H7 (cell line): ENCODE data around the gene C6orf132. TPM values are rescaled to one million over a fixed set of nuclear protein-coding genes. Genes with fewer than 3 reads are reported as not detected.
A peak's percentile ranks its signal among the peaks of the same experiment; 100 is the strongest.

Experiments
- DNase-seq: peaks from one replicate; pipeline ENCODE4 v3.0.0; 2012
- H3K27me3 ChIP-seq: 2 replicates; pipeline ENCODE4 v1.6.0; 2011; ENCODE audit warnings: mild to moderate bottlenecking, low read length; ENCODE audit not compliant: control insufficient read depth, insufficient read depth
- H3K36me3 ChIP-seq: replicated peaks from 2 replicates; pipeline ENCODE4 v1.5.1; 2011; ENCODE audit warnings: low read length; ENCODE audit not compliant: control insufficient read depth, insufficient read depth
- H3K4me3 ChIP-seq: 2 replicates; pipeline ENCODE4 v1.5.1; 2011; ENCODE audit warnings: low read depth, mild to moderate bottlenecking, control low read depth, low read length, moderate library complexity; ENCODE audit not compliant: insufficient read depth
- total RNA-seq: library from RNA; depleted of rRNA; stranded (reverse); fragments of >200 nt; shearing (Covaris generic); gene quantifications from 2 replicates; pipeline ENCODE4 v1.2.3, GENCODE V29; 2014; rRNA removed

C6orf132 gene, protein sequence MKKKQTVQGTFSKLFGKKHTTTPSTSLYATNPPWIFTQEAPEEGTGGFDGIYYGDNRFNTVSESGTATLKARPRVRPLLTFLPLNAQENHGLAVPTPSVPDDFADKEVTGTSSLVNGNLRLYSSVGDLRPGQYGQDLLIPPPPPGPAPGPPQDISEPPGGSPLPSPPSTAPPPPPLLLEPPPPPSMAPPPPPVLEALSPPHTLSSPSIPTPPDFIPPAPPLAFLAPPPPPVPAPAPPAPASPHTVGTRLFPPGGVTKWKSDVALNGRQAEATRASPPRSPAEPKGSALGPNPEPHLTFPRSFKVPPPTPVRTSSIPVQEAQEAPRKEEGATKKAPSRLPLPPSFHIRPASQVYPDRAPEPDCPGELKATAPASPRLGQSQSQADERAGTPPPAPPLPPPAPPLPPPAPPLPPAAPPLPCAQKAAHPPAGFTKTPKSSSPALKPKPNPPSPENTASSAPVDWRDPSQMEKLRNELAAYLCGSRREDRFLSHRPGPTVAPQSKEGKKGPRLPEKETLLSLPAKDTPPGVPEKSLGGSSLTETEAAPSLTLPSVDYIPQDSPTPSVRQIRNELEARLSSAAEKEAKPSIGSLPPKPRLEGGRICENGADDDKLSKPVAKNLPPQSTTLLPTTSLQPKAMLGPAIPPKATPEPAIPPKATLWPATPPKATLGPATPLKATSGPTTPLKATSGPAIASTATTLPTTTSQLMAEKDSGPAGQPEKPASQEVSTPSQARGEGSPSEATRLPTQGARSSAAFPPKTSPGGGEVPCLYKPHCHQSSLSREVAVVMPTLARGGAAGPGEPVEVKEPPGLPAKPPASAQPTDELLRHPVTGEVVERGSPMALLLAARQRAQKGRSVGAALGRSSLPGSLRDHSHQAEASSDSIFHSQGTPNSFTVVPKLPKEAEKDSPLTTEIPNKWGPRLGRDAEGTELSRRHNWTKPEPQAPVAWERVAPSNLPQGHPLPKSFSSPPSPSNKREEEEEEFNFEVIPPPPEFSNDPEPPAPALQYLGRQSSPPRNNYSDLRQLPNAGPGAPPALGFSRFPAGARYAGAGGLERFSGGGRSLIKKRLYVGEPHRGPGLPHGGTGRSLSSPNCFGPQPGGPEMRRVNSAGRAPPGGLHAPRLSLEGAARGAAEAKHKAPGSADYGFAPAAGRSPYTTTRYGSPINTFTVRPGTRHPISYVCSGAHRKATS
- total RNA-seq = 4.7 and 11.3 TPM in 2 replicates

DNA sequence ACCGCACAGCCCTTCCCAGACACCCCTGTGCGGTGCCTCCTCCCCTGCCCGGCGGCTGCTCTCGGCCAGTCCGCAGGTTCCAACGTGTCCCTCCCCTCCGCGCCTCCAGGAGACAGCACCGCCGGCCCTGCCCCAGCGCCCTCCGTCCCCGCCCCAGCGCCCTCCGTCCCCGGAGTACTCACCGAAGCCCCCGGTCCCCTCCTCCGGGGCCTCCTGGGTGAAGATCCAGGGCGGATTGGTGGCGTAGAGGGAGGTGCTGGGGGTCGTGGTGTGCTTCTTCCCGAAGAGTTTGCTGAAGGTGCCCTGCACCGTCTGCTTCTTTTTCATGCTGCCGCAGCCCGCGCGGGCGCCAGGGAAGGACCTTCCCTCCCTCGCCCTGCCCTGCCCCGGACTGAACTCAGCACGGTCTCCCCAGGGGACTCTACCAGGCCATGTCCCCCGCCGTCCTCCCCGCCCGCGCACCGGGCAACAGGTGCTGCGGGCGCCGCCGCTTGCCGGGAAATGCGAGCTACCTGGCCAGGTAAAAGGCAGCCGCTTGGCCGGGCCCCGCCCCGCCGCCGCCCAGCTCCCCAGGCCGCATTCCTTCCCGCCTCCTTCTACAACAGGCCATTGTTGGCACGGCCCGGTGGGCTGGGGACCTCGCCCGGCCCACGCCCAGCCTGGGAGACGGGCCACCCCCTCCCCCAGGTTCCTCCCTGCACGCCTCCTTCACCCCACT lies at the start of gene C6orf132:
Gene C6orf132, minus strand, starts transcription at position 503 of the 718 bp plus-strand sequence. Its CDS starts 176 bp downstream, at position 327.
- Histone ChIP-seq H3K4me3 (peak within 1 kb of the TSS; percentile 71), H3K36me3 (no peaks in the 10 kb centered on the region), H3K27me3 (no peaks in the 10 kb centered on the region)
- peak; percentile 98 for DNase-seq

DNA sequence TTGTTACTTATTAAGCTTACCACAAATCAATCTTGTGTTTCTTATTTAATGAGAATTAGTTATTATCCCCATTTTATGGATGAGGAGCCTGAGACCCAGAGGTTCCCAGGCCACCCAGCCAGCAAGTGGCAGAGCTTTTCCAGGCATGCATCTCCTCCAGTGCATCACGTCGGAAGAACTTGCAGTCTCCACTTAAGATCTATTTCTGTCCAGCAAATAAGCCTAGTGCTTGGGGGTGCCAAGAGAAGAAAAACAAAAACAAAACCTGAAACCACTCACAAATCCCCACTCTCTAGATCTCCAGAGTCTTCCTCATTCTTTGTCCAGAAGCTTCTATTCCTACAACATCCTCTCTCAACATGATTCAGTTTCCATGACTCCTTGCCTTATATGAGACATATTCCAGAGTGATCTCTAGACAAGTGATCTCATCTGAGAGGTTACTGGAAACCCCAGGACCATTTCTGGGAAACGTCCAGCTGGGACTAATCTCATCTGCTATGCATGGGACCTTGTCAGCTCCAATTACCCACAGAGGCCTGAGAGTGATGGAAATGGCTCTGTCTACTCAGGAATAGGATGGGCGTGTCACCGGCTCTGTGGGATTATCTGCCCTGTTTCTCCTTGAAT lies 48.2 kb upstream of the C6orf132 start:
- DNase-seq = no peak
- no peak overlapping the region for H3K4me3 ChIP-seq
- H3K36me3 ChIP-seq = no peaks in the 10 kb centered on the region; the same call in 1 of the 2 replicates
- H3K27me3 ChIP-seq = no peaks in the 10 kb centered on the region

DNA sequence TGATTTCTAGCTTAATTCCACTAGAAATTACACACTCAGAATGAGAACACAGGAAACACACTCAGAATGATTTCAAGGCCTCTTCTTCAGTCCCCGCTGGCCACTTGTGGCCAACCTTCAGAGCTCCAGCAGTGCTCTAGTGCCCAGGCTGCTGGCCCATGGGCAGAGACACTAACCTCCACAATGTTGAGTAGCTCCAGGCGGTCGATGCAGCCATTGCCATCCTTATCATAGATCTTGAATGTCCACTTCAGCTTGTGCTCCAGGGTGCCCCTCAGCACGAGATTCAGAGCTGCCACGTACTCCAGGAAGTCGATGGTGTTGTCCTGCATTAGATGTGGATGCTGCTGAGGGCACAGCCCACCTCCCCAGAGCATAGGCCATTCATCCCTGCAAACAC lies 46.0 kb upstream of the C6orf132 start:
- Histone ChIP-seq H3K36me3 (no peaks in the 10 kb centered on the region), H3K4me3 (no peak overlapping the region), H3K27me3 (no peaks in the 10 kb centered on the region)
- no peak for DNase-seq

DNA sequence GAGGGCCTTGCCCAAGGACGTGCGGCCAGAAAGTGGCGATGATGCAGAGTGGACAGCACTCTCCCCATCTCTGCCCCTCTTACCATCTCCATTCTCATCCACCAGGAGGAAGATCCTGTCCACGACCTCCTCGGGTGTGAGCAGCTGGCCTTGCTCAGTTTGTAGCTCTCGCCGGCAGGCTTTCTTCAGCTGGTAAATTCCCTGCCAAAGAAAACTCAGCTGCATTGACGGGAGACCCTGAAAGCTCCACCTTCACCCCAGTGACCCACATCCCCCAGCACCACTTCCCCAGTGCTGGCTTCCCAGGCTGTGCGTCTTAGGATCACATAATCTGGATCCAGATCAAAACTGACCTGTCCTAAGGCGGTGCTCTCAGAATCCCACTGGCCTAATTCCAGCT lies 43.2 kb upstream of the C6orf132 start:
- DNase-seq = no peak
- Histone ChIP-seq H3K36me3 (no peaks in the 10 kb centered on the region), H3K27me3 (no peaks in the 10 kb centered on the region), H3K4me3 (no peak overlapping the region)

DNA sequence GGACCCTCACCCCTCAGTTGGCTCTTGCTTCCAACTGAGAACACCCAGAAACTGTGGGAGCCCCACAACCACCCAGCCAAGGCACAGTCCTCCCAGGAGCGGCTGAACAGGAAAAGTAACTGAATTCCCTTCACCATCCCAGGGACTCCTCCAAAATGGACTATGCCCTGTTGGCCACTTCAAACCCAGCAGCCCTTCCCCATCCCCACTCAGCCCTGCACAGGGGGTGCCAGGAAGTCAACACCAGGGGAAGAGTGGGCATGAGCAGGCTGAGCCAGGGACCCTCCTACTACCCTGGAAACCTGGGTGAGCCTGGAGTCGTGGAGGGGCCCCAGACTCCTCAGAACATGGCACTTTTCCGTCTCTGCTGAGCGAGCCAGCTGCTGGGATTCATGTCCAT lies 42.1 kb upstream of the C6orf132 start:
- Histone ChIP-seq H3K27me3 (no peaks in the 10 kb centered on the region), H3K4me3 (no peak overlapping the region), H3K36me3 (no peaks in the 10 kb centered on the region)
- DNase-seq = no peak

DNA sequence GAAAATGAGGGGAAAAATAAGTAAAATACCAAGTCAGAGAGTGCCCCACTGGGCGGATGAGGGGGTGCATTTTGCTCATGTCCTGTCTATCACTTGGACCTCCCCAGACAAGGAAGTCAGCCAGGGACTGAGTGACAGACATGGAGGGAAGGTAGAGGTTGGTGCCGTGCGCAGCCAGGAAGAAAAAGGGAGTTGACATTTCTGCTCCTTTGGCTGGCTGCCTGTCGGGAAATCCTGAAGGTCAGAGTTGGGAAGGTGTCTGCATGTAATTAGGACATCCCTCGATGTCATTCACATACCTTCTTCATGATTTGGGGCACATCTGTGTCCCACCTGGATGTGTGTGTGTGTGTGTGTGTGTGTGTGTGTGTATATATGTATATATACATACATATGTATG lies 39.7 kb upstream of the C6orf132 start:
- Histone ChIP-seq H3K27me3 (peaks cover 1% of the 10 kb centered on the region; the same call in 1 of the 2 replicates), H3K4me3 (no peak overlapping the region), H3K36me3 (no peaks in the 10 kb centered on the region)
- no peak for DNase-seq

DNA sequence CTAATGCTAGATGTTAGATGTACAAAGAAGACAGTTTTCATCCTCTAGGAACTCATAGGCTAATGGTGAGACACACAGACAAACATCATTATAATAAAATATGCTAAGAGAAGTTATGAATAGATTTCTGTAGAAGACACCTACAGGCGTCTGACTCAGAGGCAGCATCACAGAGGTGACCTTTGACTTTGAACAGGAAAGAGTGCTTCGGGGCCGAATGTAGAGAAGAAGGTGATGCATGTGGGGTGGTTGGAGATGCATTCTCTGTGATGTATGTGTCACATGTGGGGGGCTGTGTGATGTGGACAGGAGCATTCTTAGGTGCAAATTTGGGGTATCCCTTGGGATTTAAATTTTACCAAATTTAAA lies 37.5 kb upstream of the C6orf132 start:
- peaks cover 1% of the 10 kb centered on the region; the same call in 1 of the 2 replicates for H3K27me3 ChIP-seq
- H3K36me3 ChIP-seq = no peaks in the 10 kb centered on the region
- no peak overlapping the region for H3K4me3 ChIP-seq
- no peak for DNase-seq

DNA sequence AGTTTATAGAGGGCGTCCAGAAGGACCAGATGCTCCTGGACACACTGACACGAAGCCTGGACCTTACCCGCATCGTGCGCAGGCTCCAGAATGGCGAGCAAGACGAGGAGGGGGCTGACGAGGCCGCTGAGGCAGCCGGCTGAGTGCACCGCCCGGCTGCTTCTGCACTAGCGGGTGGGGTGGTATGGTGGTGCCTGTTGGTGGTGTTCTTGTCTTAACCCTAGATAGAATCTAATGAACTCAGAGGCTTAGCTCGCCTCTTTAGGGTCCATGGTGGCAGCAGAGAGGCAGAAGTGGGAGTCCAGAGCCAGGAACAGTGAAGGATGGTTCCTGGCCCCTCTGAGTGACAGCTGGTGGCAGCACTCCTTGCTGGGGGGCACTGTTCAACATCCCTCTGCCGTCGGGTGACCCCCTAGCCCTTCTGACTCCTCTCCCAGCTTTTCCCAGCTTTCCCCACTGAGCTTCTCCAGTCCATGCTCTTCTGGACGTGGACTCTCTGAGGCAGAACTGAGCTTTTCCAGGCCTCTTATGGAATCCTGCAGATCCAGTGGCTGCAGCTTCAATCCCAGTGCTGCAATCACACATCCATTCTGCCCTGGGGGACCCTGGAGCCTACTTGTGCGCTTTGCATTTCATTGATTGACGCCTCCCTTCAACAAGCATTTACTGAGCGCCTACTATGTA lies 37.0 kb upstream of the C6orf132 start:
- Histone ChIP-seq H3K4me3 (no peak overlapping the region), H3K27me3 (peaks cover 1% of the 10 kb centered on the region; the same call in 1 of the 2 replicates), H3K36me3 (no peaks in the 10 kb centered on the region)
- DNase-seq = no peak

DNA sequence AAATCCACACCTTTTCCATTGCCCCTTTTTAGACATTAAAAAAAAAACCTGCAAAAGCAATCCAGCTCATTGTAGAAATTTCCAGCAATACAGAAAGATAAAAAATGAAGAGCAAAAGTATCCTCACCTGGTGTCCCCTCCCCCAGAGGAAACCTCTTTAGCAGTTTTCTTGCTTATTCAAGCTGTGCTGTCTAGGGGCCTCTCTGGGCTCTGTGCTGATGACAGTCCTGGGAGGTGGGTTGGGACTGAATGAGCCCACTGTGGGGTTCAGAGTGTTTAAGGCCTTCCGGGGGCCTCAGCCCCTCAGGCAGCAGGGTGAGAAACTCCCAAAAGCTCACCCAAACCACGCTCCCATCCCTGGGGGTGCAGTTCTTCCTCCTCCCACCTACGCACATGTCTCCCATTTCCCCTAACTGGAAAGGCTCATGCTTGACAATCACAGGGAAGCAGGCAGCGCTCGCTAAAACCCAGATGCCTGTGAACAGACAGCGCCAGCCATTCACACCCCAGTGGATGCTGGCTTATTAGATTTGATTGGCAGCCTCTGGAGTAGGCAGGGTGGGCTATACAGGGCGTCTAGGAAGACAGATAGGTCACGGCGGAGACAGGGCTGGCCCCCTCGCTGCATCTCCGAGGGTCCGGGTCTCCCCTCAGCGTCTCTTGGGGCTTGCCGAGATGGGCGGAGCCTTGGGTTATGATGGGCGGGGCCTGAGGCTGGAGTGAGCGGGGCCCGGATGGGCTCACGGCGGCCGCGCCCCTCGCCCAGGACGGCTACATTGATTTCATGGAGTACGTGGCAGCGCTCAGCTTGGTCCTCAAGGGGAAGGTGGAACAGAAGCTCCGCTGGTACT lies 35.3 kb upstream of the C6orf132 start:
- peak; percentile 94 for DNase-seq
- H3K27me3 ChIP-seq = peaks cover 1% of the 10 kb centered on the region; the same call in 1 of the 2 replicates
- H3K36me3 ChIP-seq = no peaks in the 10 kb centered on the region
- H3K4me3 ChIP-seq = peak overlapping the region; percentile 57

DNA sequence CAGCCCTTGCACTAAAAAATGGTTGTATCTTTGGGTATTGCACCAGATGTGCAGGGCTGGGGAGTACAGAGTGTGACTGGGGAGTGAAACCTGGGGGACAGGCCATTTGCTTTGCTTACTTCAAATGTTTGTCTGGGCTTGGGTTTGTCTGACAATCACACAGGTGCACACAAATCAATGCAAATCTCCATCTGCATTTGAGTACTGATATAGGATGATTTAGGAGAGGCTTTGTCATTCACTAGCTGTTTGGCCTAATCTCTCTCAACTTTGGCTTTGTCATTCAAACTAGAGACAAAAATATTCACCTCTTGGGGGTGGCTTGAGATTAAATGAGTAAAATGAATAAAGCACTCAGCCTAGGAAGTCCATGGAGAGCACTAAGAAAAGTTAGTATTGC lies 34.6 kb upstream of the C6orf132 start:
- no peaks in the 10 kb centered on the region for H3K36me3 ChIP-seq
- DNase-seq = no peak
- H3K27me3 ChIP-seq = peaks cover 1% of the 10 kb centered on the region; the same call in 1 of the 2 replicates
- no peak overlapping the region for H3K4me3 ChIP-seq

DNA sequence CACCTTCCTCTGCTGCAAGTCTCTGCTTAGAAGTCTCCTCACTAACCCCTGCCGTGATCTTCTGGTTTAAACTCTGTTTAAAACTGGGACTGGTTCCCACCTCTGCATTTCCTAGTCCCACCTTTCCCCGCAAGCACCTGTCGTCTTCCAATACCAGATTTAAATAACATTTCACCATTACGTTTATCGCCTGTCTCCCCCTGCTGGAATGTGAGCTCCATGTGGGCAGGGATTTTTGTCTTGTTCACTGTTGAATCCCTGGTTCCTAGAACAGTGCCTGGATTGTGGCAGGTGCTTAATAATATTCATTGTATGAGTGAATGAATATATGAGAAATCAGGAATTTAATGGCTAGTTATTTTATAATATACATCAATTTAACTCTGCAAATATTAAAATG lies 33.4 kb upstream of the C6orf132 start:
- H3K36me3 ChIP-seq = no peaks in the 10 kb centered on the region
- H3K4me3 ChIP-seq = no peak overlapping the region
- no peak for DNase-seq
- peaks cover 1% of the 10 kb centered on the region; the same call in 1 of the 2 replicates for H3K27me3 ChIP-seq

DNA sequence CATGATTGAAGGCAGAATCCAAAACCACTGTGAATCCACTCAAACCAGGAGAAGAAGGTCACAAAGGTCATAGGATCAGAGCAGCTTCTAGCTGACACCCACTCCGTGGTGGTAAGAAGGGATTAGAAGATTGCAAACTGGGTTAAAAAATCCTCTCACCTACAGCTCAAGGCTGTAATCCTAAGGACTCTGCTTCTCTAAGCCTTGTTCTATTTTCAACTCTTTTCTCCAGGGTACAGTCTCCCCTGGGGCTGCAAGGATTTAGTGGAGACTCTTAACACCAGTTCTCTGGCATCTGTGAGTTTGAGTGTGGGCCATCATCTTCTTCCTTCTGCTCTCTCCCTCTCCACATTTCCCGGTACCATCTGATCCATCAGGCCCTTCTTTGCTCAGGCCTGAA lies 30.7 kb upstream of the C6orf132 start, which contains the start of gene GUCA1A:
Gene GUCA1A, plus strand, starts transcription at position 264 of the 400 bp plus-strand sequence. CDS start 250 bp downstream, outside the sequence.
- Histone ChIP-seq H3K4me3 (no peak within 1 kb of the TSS), H3K36me3 (no peaks in the 10 kb centered on the region), H3K27me3 (no peaks in the 10 kb centered on the region)
- no peak for DNase-seq
